Measurements from ENCODE around the gene NR5A2.

The NR5A2 gene

DNA sequence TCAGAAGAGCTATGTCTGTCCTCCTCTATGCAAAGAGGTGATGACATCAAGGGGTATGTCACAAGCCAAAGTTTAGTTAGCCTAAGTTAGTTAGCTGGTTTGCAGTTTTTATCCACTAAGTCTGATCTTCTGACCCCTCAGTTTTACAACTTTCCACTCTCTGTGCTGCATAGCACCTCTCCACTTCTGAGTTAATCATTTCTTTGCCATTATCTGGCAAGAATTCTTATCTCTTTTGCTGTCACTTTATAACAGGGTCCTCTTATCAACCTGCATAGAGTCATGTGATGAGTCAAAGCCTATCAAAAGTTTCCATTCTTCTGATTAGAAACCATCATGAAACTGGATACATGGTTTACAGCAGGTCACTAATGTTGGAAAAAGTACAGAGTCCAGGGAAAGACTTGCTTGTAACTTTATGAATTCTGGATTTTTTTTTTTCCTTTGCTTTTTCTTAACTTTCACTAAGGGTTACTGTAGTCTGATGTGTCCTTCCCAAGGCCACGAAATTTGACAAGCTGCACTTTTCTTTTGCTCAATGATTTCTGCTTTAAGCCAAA is at the start of gene NR5A2:
NR5A2 (plus strand) TSS at position 447 of the 560 bp plus-strand sequence. CDS start 138 bp downstream, outside the sequence.
- no peak within 1 kb of the TSS; the same call in 1 of the 2 replicates for H3K4me2 ChIP-seq
- no peaks in the 10 kb centered on the region for H3K4me1 ChIP-seq
- no peaks in the 10 kb centered on the region for H3K36me3 ChIP-seq
- H3K27me3 ChIP-seq, result peaks cover 21% of the 10 kb centered on the region
- H3K27ac ChIP-seq, result no peak within 1 kb of the TSS
- no peak within 1 kb of the TSS for H3K4me3 ChIP-seq
- TF ChIP-seq Cebpa-rat (IDR thresholded peaks at IDR 0.05), result no peak
- H4K20me1 ChIP-seq, result no peaks in the 10 kb centered on the region
- H3K9ac ChIP-seq, result no peak within 1 kb of the TSS
- no peaks in the 10 kb centered on the region for H3K9me3 ChIP-seq

DNA sequence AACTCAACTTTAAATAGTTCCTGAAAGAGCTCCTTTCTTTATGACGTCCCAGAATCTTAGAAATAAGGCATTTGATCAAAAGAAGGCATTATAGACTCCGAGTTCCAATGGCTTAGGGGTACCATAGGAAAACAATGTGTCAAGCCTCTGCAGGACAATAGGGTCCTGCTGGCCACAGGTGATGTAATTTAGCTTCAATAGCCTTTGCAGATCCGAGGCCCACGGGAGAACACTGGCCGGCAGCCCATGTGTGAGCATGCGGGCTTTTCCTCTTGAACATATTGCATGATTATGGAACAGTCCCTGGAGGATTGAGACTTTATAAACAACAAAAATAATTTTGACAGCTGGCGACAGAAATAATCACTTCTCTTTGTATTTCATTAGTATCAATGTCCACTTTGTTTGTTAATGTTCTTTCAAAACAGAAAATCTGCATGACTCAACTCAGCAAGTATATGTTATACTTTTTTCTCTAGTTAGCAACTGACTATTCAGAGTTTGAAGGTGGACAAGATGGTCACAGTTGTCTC is 49.0 kb upstream of the NR5A2 start:
- no peaks in the 10 kb centered on the region for H3K9me3 ChIP-seq
- no peak overlapping the region for H3K27ac ChIP-seq
- H3K36me3 ChIP-seq, result no peaks in the 10 kb centered on the region
- no peak for TF ChIP-seq Cebpa-rat (IDR thresholded peaks at IDR 0.05)
- no peak overlapping the region for H3K4me3 ChIP-seq
- H3K27me3 ChIP-seq, result no peaks in the 10 kb centered on the region
- H3K4me2 ChIP-seq, result peak overlapping the region; percentile 59
- H4K20me1 ChIP-seq, result no peaks in the 10 kb centered on the region
- no peak overlapping the region for H3K9ac ChIP-seq
- H3K4me1 ChIP-seq, result peaks cover 32% of the 10 kb centered on the region

DNA sequence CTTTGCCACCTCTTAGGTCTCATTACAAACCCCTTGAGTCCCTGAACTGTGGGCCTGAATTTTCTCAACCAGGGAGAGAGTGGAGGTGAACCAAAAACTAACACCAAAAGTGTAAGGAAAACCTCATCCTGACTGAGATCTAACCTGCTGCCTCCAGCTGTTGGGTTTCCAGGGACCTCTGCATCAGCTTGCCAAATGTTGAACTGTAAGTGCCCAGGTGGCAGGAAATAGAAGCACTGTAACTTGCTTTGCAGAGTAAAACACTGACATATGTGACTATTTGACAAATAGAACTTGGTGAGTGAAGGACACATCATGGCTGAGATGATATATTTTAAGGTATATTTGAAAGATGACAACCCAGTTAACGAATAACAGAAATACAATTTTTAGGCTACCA is 48.4 kb upstream of the NR5A2 start:
- H3K27me3 ChIP-seq, result no peaks in the 10 kb centered on the region
- H3K9ac ChIP-seq, result no peak overlapping the region
- no peak for TF ChIP-seq Cebpa-rat (IDR thresholded peaks at IDR 0.05)

DNA sequence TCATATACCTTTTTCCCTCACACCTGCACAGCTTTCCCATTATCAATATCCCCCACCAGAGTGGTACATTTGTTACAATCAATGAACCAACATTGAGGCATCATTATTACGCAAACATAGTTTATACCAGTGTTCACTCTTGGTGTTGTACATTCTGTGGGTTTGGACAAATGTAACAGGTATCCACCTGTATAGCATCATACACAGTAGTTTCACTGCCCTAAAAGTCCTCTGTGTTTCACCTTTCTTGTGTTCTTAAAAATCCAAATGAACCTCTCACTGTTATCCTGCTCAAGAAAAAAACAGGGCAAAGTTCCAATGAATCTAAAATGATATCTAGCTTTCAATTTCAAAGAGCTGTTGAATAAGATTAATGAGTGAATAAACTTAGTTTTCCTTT is 45.9 kb upstream of the NR5A2 start:
- H4K20me1 ChIP-seq, result no peaks in the 10 kb centered on the region
- peaks cover 30% of the 10 kb centered on the region for H3K4me1 ChIP-seq
- no peak overlapping the region for H3K4me2 ChIP-seq
- H3K27ac ChIP-seq, result no peak overlapping the region
- no peaks in the 10 kb centered on the region for H3K36me3 ChIP-seq
- H3K27me3 ChIP-seq, result no peaks in the 10 kb centered on the region
- no peaks in the 10 kb centered on the region for H3K9me3 ChIP-seq
- no peak overlapping the region for H3K9ac ChIP-seq
- no peak for TF ChIP-seq Cebpa-rat (IDR thresholded peaks at IDR 0.05)
- no peak overlapping the region for H3K4me3 ChIP-seq

More for the DNA sequence above, 48.4 kb upstream of the NR5A2 start:
- H3K9me3 ChIP-seq, result no peaks in the 10 kb centered on the region
- H4K20me1 ChIP-seq, result no peaks in the 10 kb centered on the region
- peaks cover 32% of the 10 kb centered on the region for H3K4me1 ChIP-seq
- H3K27ac ChIP-seq, result no peak overlapping the region
- H3K4me2 ChIP-seq, result peak overlapping the region; percentile 59; the same call in 1 of the 2 replicates
- H3K36me3 ChIP-seq, result no peaks in the 10 kb centered on the region
- no peak overlapping the region for H3K4me3 ChIP-seq

DNA sequence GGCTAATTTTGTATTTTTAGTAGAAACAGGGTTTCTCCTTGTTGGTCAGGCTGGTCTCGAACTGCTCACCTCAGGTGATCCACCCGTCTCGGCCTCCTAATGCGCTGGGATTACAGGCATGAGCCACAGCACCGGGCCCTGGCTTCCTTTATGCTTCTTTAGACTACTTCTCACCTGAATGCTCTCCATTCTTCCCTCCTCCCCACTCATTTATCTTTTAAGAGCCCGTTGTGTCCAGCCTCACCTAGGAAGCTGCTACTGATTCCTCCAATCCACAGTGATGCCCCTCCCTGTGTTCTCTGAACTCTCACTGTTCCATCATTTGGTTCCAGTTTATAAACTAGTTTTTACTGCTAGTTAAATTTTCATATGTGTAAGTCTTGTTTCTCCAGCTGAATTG is 44.9 kb upstream of the NR5A2 start:
- Histone ChIP-seq H3K4me2 (no peak overlapping the region), H3K4me1 (peaks cover 20% of the 10 kb centered on the region), H3K36me3 (no peaks in the 10 kb centered on the region), H3K9ac (no peak overlapping the region), H4K20me1 (no peaks in the 10 kb centered on the region), H3K9me3 (no peaks in the 10 kb centered on the region), H3K27ac (no peak overlapping the region), H3K4me3 (no peak overlapping the region), H3K27me3 (no peaks in the 10 kb centered on the region)
- TF ChIP-seq Cebpa-rat (IDR thresholded peaks at IDR 0.05), result no peak

DNA sequence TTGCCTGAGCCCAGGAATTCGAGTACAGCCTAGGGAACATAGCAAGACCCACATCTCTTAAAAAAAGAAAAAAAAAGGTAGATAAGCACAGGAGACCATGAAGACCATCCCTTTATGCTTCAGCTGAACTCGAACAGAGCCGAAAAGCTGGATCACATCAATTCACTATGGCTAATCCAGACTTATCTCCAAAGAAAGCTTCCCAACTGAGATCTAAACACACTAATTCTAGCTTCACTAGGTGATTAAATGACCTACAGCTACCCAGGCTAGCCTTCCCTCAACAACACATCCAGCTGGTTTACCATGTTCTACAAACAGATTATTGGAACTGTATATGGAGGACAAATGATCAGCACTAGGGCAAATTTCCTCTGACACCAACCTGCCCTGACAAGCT is 44.0 kb upstream of the NR5A2 start:
- no peak for TF ChIP-seq Cebpa-rat (IDR thresholded peaks at IDR 0.05)
- no peaks in the 10 kb centered on the region for H3K27me3 ChIP-seq
- no peaks in the 10 kb centered on the region for H3K9me3 ChIP-seq
- no peak overlapping the region for H3K9ac ChIP-seq
- no peak overlapping the region for H3K27ac ChIP-seq
- no peaks in the 10 kb centered on the region for H3K36me3 ChIP-seq
- H4K20me1 ChIP-seq, result no peaks in the 10 kb centered on the region
- no peak overlapping the region for H3K4me3 ChIP-seq
- H3K4me1 ChIP-seq, result peaks cover 10% of the 10 kb centered on the region
- no peak overlapping the region for H3K4me2 ChIP-seq

DNA sequence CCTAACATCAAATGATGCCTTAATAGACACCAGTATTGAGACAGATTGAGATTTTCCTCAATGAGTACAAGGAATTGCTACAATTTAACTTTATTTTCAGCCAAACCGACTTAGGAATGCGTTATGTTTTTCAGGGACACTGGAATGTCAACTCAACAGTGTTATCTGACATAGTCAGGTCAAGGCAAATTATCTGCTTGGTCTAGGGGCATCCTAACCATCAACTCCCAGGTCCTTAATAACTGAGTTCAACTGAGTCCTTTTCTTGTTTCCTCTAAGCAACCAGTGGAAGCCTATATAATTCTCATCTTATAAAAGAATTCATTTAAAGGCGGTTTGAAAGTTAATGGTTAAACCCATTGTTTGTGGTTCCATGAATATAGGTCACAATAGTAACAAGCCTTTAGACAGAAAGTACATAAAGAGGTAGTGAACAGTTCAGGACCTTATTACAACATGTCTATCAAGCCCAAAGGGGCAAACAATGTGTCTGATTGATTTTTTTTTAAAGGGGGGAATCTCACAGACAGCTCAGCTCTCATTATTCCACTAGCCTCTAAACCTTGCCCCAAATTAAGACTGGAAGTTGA is 32.3 kb upstream of the NR5A2 start:
- H3K27me3 ChIP-seq, result no peaks in the 10 kb centered on the region
- H3K9me3 ChIP-seq, result no peaks in the 10 kb centered on the region
- no peak for TF ChIP-seq Cebpa-rat (IDR thresholded peaks at IDR 0.05)
- H3K4me2 ChIP-seq, result no peak overlapping the region
- no peaks in the 10 kb centered on the region for H3K4me1 ChIP-seq
- H3K36me3 ChIP-seq, result no peaks in the 10 kb centered on the region
- no peak overlapping the region for H3K4me3 ChIP-seq
- no peak overlapping the region for H3K27ac ChIP-seq
- no peaks in the 10 kb centered on the region for H4K20me1 ChIP-seq
- H3K9ac ChIP-seq, result no peak overlapping the region

DNA sequence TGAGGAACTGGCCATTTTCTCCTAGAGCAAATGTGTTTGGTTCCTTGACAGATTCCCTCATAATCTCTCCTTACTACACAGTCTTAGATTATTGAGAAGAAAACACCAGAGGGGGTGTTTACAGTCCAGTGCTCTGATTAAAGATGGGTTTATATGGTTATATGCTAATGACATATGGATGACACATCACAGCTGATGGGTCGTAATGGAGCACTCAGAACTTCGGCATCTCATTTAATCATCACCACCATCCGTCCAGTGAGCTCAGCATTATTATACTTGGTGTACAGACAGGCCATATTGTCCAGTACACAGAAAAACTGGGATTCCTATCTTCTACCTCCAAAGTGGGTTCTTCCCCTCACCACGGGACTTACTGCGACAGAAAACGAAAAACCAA is 22.3 kb upstream of the NR5A2 start:
- Histone ChIP-seq H3K4me1 (no peaks in the 10 kb centered on the region), H3K4me3 (no peak overlapping the region), H3K9ac (no peak overlapping the region), H3K9me3 (no peaks in the 10 kb centered on the region), H3K27ac (no peak overlapping the region), H3K27me3 (no peaks in the 10 kb centered on the region), H4K20me1 (no peaks in the 10 kb centered on the region), H3K4me2 (no peak overlapping the region), H3K36me3 (no peaks in the 10 kb centered on the region)
- TF ChIP-seq Cebpa-rat (IDR thresholded peaks at IDR 0.05), result no peak

DNA sequence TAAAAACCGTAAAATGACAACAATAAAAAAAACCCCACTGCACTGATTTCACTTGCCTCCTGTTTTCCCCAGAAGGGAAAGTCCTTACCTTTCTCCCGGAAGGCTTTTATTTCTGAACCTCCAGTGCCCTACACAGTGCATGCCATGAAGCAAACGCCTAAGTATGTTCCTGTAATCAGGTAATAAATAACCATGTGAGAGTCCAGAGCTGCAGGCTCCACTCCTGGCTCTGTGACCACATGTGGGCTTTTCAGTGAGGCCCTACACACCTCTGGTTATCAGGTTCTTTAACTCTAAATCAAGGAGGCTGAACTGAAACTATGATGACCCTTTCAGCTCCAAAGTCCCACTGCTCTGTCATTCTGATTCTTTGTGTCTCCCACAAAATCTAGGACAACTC is 20.8 kb upstream of the NR5A2 start:
- no peak overlapping the region for H3K27ac ChIP-seq
- TF ChIP-seq Cebpa-rat (IDR thresholded peaks at IDR 0.05), result no peak
- no peaks in the 10 kb centered on the region for H3K4me1 ChIP-seq
- no peaks in the 10 kb centered on the region for H3K9me3 ChIP-seq
- H3K36me3 ChIP-seq, result no peaks in the 10 kb centered on the region
- no peaks in the 10 kb centered on the region for H4K20me1 ChIP-seq
- H3K27me3 ChIP-seq, result no peaks in the 10 kb centered on the region
- no peak overlapping the region for H3K4me3 ChIP-seq
- H3K9ac ChIP-seq, result no peak overlapping the region
- H3K4me2 ChIP-seq, result no peak overlapping the region

DNA sequence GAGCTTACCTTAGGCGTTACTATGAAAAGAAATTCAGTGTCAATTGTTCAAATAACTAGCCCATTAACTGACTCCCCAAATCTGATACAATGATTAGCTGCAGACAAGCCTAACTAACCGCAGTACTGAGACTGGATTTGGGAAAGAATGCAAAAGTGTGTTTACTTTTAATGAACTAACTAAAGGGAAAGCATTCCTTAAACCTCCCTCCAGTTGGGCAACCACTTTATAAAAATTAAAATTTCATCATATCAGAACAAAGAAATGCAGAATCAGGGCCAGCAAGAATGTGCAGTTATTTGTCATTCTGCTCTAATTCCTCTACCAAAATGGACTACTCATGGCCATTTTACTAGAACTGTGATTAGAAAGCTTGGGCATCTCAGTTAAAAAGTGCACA is 11.7 kb upstream of the NR5A2 start:
- no peak overlapping the region for H3K9ac ChIP-seq
- H3K36me3 ChIP-seq, result no peaks in the 10 kb centered on the region
- no peaks in the 10 kb centered on the region for H3K27me3 ChIP-seq
- no peaks in the 10 kb centered on the region for H3K4me1 ChIP-seq
- H4K20me1 ChIP-seq, result no peaks in the 10 kb centered on the region
- H3K27ac ChIP-seq, result no peak overlapping the region
- no peak overlapping the region for H3K4me2 ChIP-seq
- no peak overlapping the region for H3K4me3 ChIP-seq
- TF ChIP-seq Cebpa-rat (IDR thresholded peaks at IDR 0.05), result no peak
- H3K9me3 ChIP-seq, result no peaks in the 10 kb centered on the region

All from BLaER1 (cell line).